Measurements from ENCODE around the gene EVPL. TPM values are rescaled to one million over a fixed set of nuclear protein-coding genes. Genes with fewer than 3 reads are reported as not detected.
A peak's percentile ranks its signal among the peaks of the same experiment; 100 is the strongest.

Gene EVPL
- total RNA-seq, 3 donors from 2014 or later (not counting 1 experiment from before 2014, with no cell fraction given): 0.94 to 1.2 TPM; not detected in 1

DNA sequence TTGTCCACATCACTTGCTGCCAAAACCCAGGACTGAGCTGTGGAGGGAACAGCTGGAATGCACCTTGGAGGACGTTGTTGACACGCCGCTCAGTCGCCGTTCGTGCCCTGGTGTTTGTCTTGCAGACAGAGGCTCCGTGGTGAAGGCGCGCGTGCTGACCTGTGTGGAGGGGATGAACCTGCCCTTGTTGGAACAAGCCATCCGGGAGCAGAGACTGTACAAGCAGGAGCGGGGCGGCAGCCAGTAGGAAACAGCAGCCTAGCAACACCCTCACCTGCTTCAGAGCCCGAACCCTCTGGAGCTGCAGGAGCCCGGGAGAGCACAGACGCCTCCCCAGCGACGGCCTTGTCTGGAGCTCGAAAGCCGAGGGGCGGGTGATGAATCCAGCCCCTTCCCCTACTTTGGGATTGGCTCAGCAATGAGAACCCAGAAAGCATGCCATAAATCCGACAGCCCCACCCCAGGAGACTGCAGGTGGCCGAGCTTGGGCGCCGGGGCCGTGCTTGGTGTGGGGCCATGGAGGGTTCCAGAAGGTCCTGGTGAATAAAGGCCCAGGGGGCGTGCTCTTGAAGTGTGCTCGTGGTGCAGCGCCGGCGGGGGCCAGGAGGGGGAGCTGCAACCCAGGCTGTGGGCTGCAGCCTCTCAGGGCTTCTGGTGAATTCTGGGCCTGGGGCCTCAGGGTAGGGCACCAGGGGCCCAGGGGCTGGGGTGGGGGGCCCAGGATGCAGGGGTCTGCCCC, 26.9 kb downstream of the EVPL start:
- Histone ChIP-seq H3K4me3 (ENCODE audit: low read length) (no peak overlapping the region), H3K4me1 (ENCODE audit: control insufficient read depth, insufficient read depth, low read length) (peaks cover 11% of the 10 kb centered on the region), H3K36me3 (ENCODE audit: control insufficient read depth, insufficient read depth, low read length) (peaks cover 5% of the 10 kb centered on the region), H3K9me3 (ENCODE audit: control insufficient read depth, insufficient read depth, low read length) (no peaks in the 10 kb centered on the region), H3K27me3 (ENCODE audit: control insufficient read depth, insufficient read depth, low read length) (no peaks in the 10 kb centered on the region), H3K27ac (ENCODE audit: low read length) (no peak overlapping the region)
- 85% methylated on average over 31 of the region's 31 CpGs for WGBS (ENCODE audit: insufficient coverage)
- no peak overlapping the region for H3K4me3 Mint-ChIP-seq
- peak; percentile 55 to 75 for DNase-seq
- H3K36me3 Mint-ChIP-seq: no peaks in the 10 kb centered on the region
- TF ChIP-seq, protein P1, sequence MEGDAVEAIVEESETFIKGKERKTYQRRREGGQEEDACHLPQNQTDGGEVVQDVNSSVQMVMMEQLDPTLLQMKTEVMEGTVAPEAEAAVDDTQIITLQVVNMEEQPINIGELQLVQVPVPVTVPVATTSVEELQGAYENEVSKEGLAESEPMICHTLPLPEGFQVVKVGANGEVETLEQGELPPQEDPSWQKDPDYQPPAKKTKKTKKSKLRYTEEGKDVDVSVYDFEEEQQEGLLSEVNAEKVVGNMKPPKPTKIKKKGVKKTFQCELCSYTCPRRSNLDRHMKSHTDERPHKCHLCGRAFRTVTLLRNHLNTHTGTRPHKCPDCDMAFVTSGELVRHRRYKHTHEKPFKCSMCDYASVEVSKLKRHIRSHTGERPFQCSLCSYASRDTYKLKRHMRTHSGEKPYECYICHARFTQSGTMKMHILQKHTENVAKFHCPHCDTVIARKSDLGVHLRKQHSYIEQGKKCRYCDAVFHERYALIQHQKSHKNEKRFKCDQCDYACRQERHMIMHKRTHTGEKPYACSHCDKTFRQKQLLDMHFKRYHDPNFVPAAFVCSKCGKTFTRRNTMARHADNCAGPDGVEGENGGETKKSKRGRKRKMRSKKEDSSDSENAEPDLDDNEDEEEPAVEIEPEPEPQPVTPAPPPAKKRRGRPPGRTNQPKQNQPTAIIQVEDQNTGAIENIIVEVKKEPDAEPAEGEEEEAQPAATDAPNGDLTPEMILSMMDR (IDR thresholded peaks at IDR 0.05): peak; percentile 62
- peak; percentile 69 to 88 (median 79) for ATAC-seq
- no peaks in the 10 kb centered on the region for H3K9me3 Mint-ChIP-seq
- H3K27ac Mint-ChIP-seq: no peak overlapping the region
- peaks cover 10 to 11% of the 10 kb centered on the region in 2 donors for H3K4me1 Mint-ChIP-seq
- intact Hi-C loops (cut with micrococcal nuclease): no loop called here
- H3K27me3 Mint-ChIP-seq (ENCODE audit: low read depth in 2 of 2): no peaks in the 10 kb centered on the region

DNA sequence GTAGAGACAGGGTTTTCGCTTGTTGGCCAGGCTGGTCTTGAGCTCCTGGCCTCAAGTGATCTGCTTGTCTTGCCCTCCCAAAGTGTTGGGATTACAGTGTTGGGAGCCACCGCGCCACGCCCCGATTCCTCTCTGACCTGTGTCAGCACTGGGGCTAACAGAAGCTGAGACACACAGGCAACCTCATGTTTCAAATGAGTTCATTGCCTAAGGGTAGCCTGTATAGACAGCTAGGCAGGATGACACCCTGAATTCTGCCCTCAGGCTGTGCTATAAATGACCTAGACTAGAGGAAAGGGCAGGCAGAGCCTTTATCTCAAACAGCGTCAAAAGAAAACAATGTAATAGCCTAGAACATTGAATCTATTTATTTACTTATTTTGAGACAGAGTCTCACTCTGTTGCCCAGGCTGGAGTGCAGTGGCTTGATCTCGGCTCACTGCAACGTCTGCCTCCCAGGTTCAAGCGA, 28.7 kb downstream of the EVPL start:
- DNase-seq (no peak), ATAC-seq (no peak)
- Histone ChIP-seq H3K27ac (ENCODE audit: low read length) (no peak overlapping the region), H3K4me3 (ENCODE audit: low read length) (no peak overlapping the region), H3K9me3 (ENCODE audit: control insufficient read depth, insufficient read depth, low read length) (no peaks in the 10 kb centered on the region), H3K36me3 (ENCODE audit: control insufficient read depth, insufficient read depth, low read length) (peaks cover 7% of the 10 kb centered on the region), H3K27me3 (ENCODE audit: control insufficient read depth, insufficient read depth, low read length) (no peaks in the 10 kb centered on the region), H3K4me1 (ENCODE audit: control insufficient read depth, insufficient read depth, low read length) (peaks cover 11% of the 10 kb centered on the region)
- Mint-ChIP-seq H3K36me3 (no peaks in the 10 kb centered on the region), H3K27me3 (ENCODE audit: low read depth in 2 of 2) (no peaks in the 10 kb centered on the region), H3K4me3 (no peak overlapping the region), H3K9me3 (no peaks in the 10 kb centered on the region), H3K4me1 (peaks cover 10 to 11% of the 10 kb centered on the region in 2 donors), H3K27ac (no peak overlapping the region)
- WGBS (ENCODE audit: insufficient coverage): 96% methylated on average over 9 of the region's 9 CpGs
- TF ChIP-seq, protein P1 (IDR thresholded peaks at IDR 0.05): no peak
- intact Hi-C loops (cut with micrococcal nuclease): no loop called here

DNA sequence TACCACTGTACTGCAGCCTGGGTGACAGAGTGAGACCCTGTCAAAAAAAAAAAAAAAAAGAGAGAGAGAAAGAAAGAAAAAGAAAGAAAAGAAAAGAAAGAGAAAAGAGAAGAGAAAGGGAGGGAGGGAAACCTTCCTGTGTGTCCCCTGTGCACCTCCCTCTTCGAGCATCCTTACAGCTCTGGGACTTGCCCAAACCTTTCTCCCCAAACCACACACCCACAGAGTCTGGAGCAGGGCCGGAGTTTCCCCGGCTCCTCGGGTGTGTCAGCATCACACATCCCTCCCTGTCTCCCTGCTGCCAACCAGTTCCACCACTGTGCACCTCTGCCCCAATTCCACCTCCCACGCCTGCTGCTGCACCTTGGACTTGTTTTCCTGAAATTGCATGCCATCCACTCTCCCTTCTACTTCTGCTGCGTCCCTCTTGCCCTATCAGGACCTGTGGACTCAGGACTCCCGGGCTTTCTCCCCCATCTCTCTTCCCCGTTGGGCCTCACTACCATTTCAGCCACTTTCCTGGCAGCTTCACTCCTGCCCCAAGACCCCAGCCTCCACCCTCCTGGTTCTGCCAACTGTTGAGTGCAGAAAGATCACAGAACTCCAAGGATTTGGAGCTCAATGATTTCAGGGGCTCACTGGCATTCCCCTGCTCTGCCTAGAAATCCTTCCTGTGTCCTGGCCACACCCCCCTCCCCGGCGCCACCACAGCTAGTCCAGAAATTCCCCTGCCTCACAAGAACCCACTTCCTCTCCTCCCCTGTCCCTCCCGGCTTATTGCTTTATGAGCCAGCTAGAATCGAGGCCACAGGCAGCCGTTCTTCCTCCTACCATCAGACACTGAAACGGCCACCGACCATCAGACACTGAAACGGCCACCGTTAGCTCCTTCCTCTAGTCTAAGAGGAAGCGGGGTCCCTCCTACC, 30.2 kb downstream of the EVPL start:
- 20% methylated on average over 18 of the region's 18 CpGs for WGBS (ENCODE audit: insufficient coverage)
- Mint-ChIP-seq H3K4me1 (peaks cover 10 to 11% of the 10 kb centered on the region in 2 donors), H3K4me3 (no peak overlapping the region), H3K27ac (peak overlapping the region in 1 of 2 donors; percentile 28), H3K27me3 (ENCODE audit: low read depth in 2 of 2) (no peaks in the 10 kb centered on the region), H3K9me3 (no peaks in the 10 kb centered on the region), H3K36me3 (no peaks in the 10 kb centered on the region)
- TF ChIP-seq, protein P1 (IDR thresholded peaks at IDR 0.05): no peak
- Histone ChIP-seq H3K4me1 (ENCODE audit: control insufficient read depth, insufficient read depth, low read length) (peaks cover 11% of the 10 kb centered on the region), H3K9me3 (ENCODE audit: control insufficient read depth, insufficient read depth, low read length) (no peaks in the 10 kb centered on the region), H3K27me3 (ENCODE audit: control insufficient read depth, insufficient read depth, low read length) (no peaks in the 10 kb centered on the region), H3K27ac (ENCODE audit: low read length) (no peak overlapping the region), H3K36me3 (ENCODE audit: control insufficient read depth, insufficient read depth, low read length) (peaks cover 11% of the 10 kb centered on the region), H3K4me3 (ENCODE audit: low read length) (no peak overlapping the region)
- ATAC-seq (peak in 2 of 3 donors; percentile 35 to 60), DNase-seq (peak in 1 of 2 donors; percentile 71)
- intact Hi-C loops (cut with micrococcal nuclease): no loop called here

Measured in natural killer cell (primary cell).